Lung (tissue), 12 donors: ENCODE measurements around the gene FDXR. TPM values are rescaled to one million over a fixed set of nuclear protein-coding genes. Genes with fewer than 3 reads are reported as not detected.

ENCODE experiments used
- ATAC-seq: fragments of 200-7000 bp; cut with Tn5 transposase; one replicate; pipeline ENCODE4 v1.9.1; 2020; ENCODE audit warnings: moderate number of reproducible peaks; ENCODE audit not compliant: insufficient read depth, low FRiP score
- DNase-seq, 3 donors: peaks; one replicate each; pipeline ENCODE4 v3.0.0-alpha.2; 2013 to 2017
- H3K27ac ChIP-seq, 2 donors: one replicate each; pipeline ENCODE4 v1.5.1; 2013; ENCODE audit warnings: mild to moderate bottlenecking in 2 of 2, moderate library complexity in 2 of 2, control low read depth in 1 of 2, inconsistent platforms in 1 of 2, low read depth in 1 of 2, low read length in 1 of 2
- H3K27me3 ChIP-seq, 3 donors: one replicate each; pipeline ENCODE4 v1.5.1; 2013; ENCODE audit warnings: low read length in 2 of 3; ENCODE audit not compliant: control insufficient read depth in 3 of 3, insufficient read depth in 3 of 3
- H3K36me3 ChIP-seq, 4 donors: one replicate each; pipeline ENCODE4 v1.5.1; 2013; ENCODE audit warnings: low read length in 4 of 4, mild to moderate bottlenecking in 1 of 4, moderate library complexity in 1 of 4; ENCODE audit not compliant: control insufficient read depth in 4 of 4, insufficient read depth in 4 of 4
- H3K4me1 ChIP-seq, 5 donors: one replicate each; pipeline ENCODE4 v1.5.1; 2013; ENCODE audit warnings: low read length in 5 of 5, mild to moderate bottlenecking in 2 of 5, moderate library complexity in 1 of 5; ENCODE audit not compliant: control insufficient read depth in 5 of 5, insufficient read depth in 5 of 5
- H3K4me3 ChIP-seq: one replicate; pipeline ENCODE4 v1.5.1; 2013; ENCODE audit warnings: mild to moderate bottlenecking, control low read depth, moderate library complexity
- H3K9ac ChIP-seq, 2 donors: one replicate each; pipeline ENCODE4 v1.5.1; 2013; ENCODE audit warnings: low read length in 2 of 2, control low read depth in 1 of 2; ENCODE audit not compliant: insufficient read depth in 1 of 2
- H3K9me3 ChIP-seq, 4 donors: one replicate each; pipeline ENCODE4 v1.5.1; 2013; ENCODE audit warnings: low read length in 3 of 4, mild to moderate bottlenecking in 1 of 4, moderate library complexity in 1 of 4; ENCODE audit not compliant: control insufficient read depth in 4 of 4, insufficient read depth in 3 of 4
- CTCF ChIP-seq: IDR thresholded peaks from 2 replicates; pipeline ENCODE4 v1.5.1; 2012; ENCODE audit warnings: mild to moderate bottlenecking; ENCODE audit errors: control extremely low read depth, extremely low read depth
- WGBS, 2 donors: extraction: QIAGEN DNeasy Blood & Tissue Kit; methylation state at CpG; one replicate each; pipeline ENCODE4 v1.1.7; 2013; 5-methylcytosine and 5-hydroxymethylcytosine counted together
- polyA plus RNA-seq, 2 donors: library from polyadenylated mRNA; stranded (reverse); fragments of 200-250 nt; gene quantifications; one replicate each; pipeline ENCODE4 v1.2.1, GENCODE V29; 2013
- total RNA-seq, 2 donors: library from RNA; depleted of rRNA in 1 of 2; stranded (reverse); fragments of >200 nt in 1 of 2; gene quantifications; one replicate each; pipeline ENCODE4 v1.2.1, GENCODE V29; 2014 to 2021
- donor health status: control.
- donor health status: control.
- donor health status: Bipolar disorder and iron deficiency.
- donor health status: healthy.
- donor health status: DM: yes; HTN: yes; CAD: no.

Gene FDXR
- total and polyA plus RNA-seq, 4 donors = 7.8 to 17.5 (median 10.7) TPM

- no peak for TF ChIP-seq CTCF
- DNase-seq (no peak), ATAC-seq (no peak)
- WGBS, 2 donors = 96 to 97% methylated on average over 16 of the region's 16 CpGs
- H3K4me1 ChIP-seq = peaks cover 0 to 24% (median 0%) of the 10 kb centered on the region in 5 donors
- peaks cover 0 to 2% (median 0%) of the 10 kb centered on the region in 4 donors for H3K9me3 ChIP-seq
- no peak overlapping the region for H3K27ac ChIP-seq
- no peak overlapping the region for H3K4me3 ChIP-seq
- H3K9ac ChIP-seq = no peak overlapping the region
- no peaks in the 10 kb centered on the region for H3K27me3 ChIP-seq
- peaks cover 0 to 24% (median under 1%) of the 10 kb centered on the region in 4 donors for H3K36me3 ChIP-seq
Observed at GRCh38 chr17:74818291-74818938, 54.4 kb downstream of the FDXR start.

- WGBS, 2 donors = 91 to 95% methylated on average over 17 to 18 of the region's 18 CpGs
- H3K36me3 ChIP-seq = peaks cover 0 to 23% (median under 1%) of the 10 kb centered on the region in 4 donors
- H3K27ac ChIP-seq = no peak overlapping the region
- TF ChIP-seq CTCF = no peak
- H3K4me3 ChIP-seq = no peak overlapping the region
- no peak overlapping the region for H3K9ac ChIP-seq
- peaks cover 0 to 2% (median 0%) of the 10 kb centered on the region in 4 donors for H3K9me3 ChIP-seq
- H3K27me3 ChIP-seq = no peaks in the 10 kb centered on the region
- H3K4me1 ChIP-seq = peaks cover 0 to 19% (median 3%) of the 10 kb centered on the region in 5 donors
- ATAC-seq = no peak
- DNase-seq = no peak
Observed at GRCh38 chr17:74816905-74817620, 55.7 kb downstream of the FDXR start.

GRCh38 chr17:74815550-74816370, 57.0 kb downstream of the FDXR start:
- no peak overlapping the region for H3K27ac ChIP-seq

More at GRCh38 chr17:74815550-74816370, 57.0 kb downstream of the FDXR start:
- Histone ChIP-seq H3K9me3 (peaks cover 0 to 2% (median 0%) of the 10 kb centered on the region in 4 donors), H3K27me3 (no peaks in the 10 kb centered on the region), H3K4me3 (no peak overlapping the region), H3K36me3 (peaks cover 0 to 19% (median 0%) of the 10 kb centered on the region in 4 donors), H3K4me1 (peaks cover 0 to 8% (median 4%) of the 10 kb centered on the region in 5 donors), H3K9ac (no peak overlapping the region)
- DNase-seq (no peak), ATAC-seq (no peak)
- no peak for TF ChIP-seq CTCF
- WGBS, 2 donors = 64 to 66% methylated on average over 15 of the region's 15 CpGs
